Subcutaneous abdominal adipose tissue (tissue), 5 donors: ENCODE results near the gene ACVRL1.

Source experiments
- H3K27ac ChIP-seq: one replicate; pipeline ENCODE4 v1.7.0; 2013; ENCODE audit warnings: low read depth, mild to moderate bottlenecking, inconsistent platforms, low read length, moderate library complexity
- H3K27me3 ChIP-seq, 5 donors: one replicate each; pipeline ENCODE4 v1.7.0; 2013; ENCODE audit warnings: low read length in 5 of 5, inconsistent platforms in 1 of 5; ENCODE audit not compliant: control insufficient read depth in 5 of 5, insufficient read depth in 4 of 5
- H3K36me3 ChIP-seq, 5 donors: one replicate each; pipeline ENCODE4 v1.7.0; 2013; ENCODE audit warnings: low read length in 5 of 5; ENCODE audit not compliant: control insufficient read depth in 5 of 5, insufficient read depth in 5 of 5
- H3K4me1 ChIP-seq, 5 donors: one replicate each; pipeline ENCODE4 v1.7.0; 2013; ENCODE audit warnings: low read length in 5 of 5, mild to moderate bottlenecking in 3 of 5, moderate library complexity in 1 of 5; ENCODE audit not compliant: control insufficient read depth in 5 of 5, insufficient read depth in 5 of 5
- H3K4me3 ChIP-seq, 5 donors: one replicate each; pipeline ENCODE4 v1.7.0; 2013; ENCODE audit warnings: low read length in 5 of 5, low read depth in 1 of 5
- H3K9ac ChIP-seq, 5 donors: one replicate each; pipeline ENCODE4 v1.7.0; 2013; ENCODE audit warnings: low read length in 5 of 5, mild to moderate bottlenecking in 4 of 5, moderate library complexity in 3 of 5
- H3K9me3 ChIP-seq, 5 donors: one replicate each; pipeline ENCODE4 v1.7.0; 2013; ENCODE audit warnings: low read length in 5 of 5; ENCODE audit not compliant: control insufficient read depth in 5 of 5
- donor health status: healthy.
- donor health status: healthy.
- donor health status: healthy.
- donor health status: healthy.
- donor health status: healthy.

The ACVRL1 gene

GRCh38 chr12:51906430-51907082, 748 bp upstream of the ACVRL1 start:
- H3K36me3 ChIP-seq = no peaks in the 10 kb centered on the region
- no peaks in the 10 kb centered on the region for H3K9me3 ChIP-seq
- H3K4me3 ChIP-seq = peak overlapping the region in 4 of 5 donors; percentile 64 to 88 (median 80)
- peaks cover 0 to 11% (median 0%) of the 10 kb centered on the region in 5 donors for H3K27me3 ChIP-seq
- peaks cover 30 to 72% (median 49%) of the 10 kb centered on the region in 5 donors for H3K4me1 ChIP-seq
- H3K9ac ChIP-seq = peak overlapping the region in 1 of 5 donors; percentile 43
- H3K27ac ChIP-seq = peak overlapping the region; percentile 93

GRCh38 chr12:51907856-51908425, 637 bp downstream of the ACVRL1 start:
- Histone ChIP-seq H3K9ac (peak overlapping the region; percentile 53 to 89 (median 74)), H3K4me1 (peaks cover 31 to 85% (median 62%) of the 10 kb centered on the region in 5 donors), H3K36me3 (peaks cover 0 to 1% (median 0%) of the 10 kb centered on the region in 5 donors), H3K9me3 (no peaks in the 10 kb centered on the region), H3K27me3 (peaks cover 0 to 13% (median 0%) of the 10 kb centered on the region in 5 donors), H3K4me3 (peak overlapping the region; percentile 62 to 88 (median 75)), H3K27ac (peak overlapping the region; percentile 93)

GRCh38 chr12:51908876-51909592, 1.7 kb downstream of the ACVRL1 start:
- peak overlapping the region in 3 of 5 donors; percentile 75 to 88 (median 84) for H3K4me3 ChIP-seq
- peaks cover 0 to 10% (median 0%) of the 10 kb centered on the region in 5 donors for H3K36me3 ChIP-seq
- peaks cover 0 to 14% (median 0%) of the 10 kb centered on the region in 5 donors for H3K27me3 ChIP-seq
- H3K27ac ChIP-seq = peak overlapping the region; percentile 93
- H3K9ac ChIP-seq = peak overlapping the region in 1 of 5 donors; percentile 71
- H3K4me1 ChIP-seq = peaks cover 31 to 96% (median 73%) of the 10 kb centered on the region in 5 donors
- no peaks in the 10 kb centered on the region for H3K9me3 ChIP-seq

DNA sequence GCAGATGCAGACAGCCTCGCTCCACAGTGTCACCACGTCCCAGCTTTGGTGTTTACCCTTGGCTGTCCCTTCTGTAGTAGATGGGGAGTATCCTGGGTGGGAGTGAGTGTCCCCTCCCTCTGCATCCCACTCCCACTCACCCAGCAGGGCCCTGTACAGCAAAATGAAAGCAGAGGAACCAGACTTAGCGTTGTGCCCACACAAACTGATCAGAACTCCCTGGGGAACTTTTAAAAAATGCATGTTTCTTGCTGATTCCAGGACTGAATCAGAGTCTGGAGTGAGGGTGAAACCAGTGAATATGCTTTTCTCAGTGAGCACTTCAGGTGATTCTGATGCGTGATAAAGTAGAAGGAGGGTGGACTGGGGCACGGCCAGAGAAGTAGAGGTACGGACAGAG, 2.9 kb downstream of the ACVRL1 start:
- H3K9me3 ChIP-seq = no peaks in the 10 kb centered on the region
- peaks cover 28 to 90% (median 71%) of the 10 kb centered on the region in 5 donors for H3K4me1 ChIP-seq
- H3K27ac ChIP-seq = peak overlapping the region; percentile 93
- peak overlapping the region in 2 of 5 donors; percentile 2 to 41 for H3K9ac ChIP-seq
- H3K36me3 ChIP-seq = peaks cover 0 to 17% (median 7%) of the 10 kb centered on the region in 5 donors
- peaks cover 0 to 16% (median 0%) of the 10 kb centered on the region in 5 donors for H3K27me3 ChIP-seq
- peak overlapping the region in 4 of 5 donors; percentile 5 to 88 (median 38) for H3K4me3 ChIP-seq

DNA sequence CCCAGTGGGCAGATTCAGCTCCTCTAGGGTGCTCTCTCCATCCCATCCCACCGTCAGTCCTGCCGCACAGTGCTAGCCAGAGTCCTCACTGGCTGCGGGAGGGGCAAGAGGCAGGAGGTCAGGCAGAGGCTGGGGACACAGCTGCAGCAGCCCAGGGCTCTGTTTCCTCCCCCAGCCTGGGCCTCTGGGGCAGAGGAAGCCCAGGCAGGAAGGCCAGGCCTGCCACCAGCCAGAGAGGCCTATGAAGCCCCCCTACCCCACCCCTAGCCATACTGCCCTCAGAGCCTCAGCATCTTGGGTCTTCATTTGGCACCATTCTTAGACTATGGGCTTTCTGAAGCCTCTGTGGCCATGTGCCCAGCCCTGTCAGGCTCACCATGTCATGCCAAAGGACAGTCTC, 3.4 kb downstream of the ACVRL1 start:
- H3K4me1 ChIP-seq = peaks cover 24 to 84% (median 66%) of the 10 kb centered on the region in 5 donors
- H3K4me3 ChIP-seq = peak overlapping the region in 3 of 5 donors; percentile 26 to 88 (median 50)
- H3K9ac ChIP-seq = peak overlapping the region in 2 of 5 donors; percentile 2 to 66
- peak overlapping the region; percentile 93 for H3K27ac ChIP-seq
- H3K36me3 ChIP-seq = peaks cover 0 to 23% (median 12%) of the 10 kb centered on the region in 5 donors
- no peaks in the 10 kb centered on the region for H3K9me3 ChIP-seq
- peaks cover 0 to 18% (median 0%) of the 10 kb centered on the region in 5 donors for H3K27me3 ChIP-seq

DNA sequence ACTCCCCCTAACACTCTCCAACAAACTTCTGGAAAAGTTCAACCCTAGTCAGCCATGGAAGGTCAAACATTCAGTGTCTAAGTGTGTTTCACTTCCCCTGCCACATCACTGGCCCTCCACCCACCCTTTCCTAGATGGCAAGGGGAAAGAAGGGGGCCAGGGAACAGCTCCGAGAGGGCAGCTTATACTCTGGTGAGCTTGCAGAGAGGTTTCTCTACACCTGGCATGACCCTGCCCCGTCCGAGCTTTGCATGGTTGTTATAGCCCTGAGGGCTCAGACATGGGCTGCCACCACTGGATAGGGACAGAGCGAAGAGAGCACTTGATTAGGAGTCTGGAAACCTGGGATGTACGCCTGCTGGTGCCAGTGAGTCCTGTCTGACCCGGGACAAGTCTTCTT, 4.0 kb downstream of the ACVRL1 start:
- H3K4me3 ChIP-seq = peak overlapping the region in 3 of 5 donors; percentile 15 to 88 (median 61)
- peaks cover 0 to 18% (median 0%) of the 10 kb centered on the region in 5 donors for H3K27me3 ChIP-seq
- H3K36me3 ChIP-seq = peaks cover 0 to 29% (median 18%) of the 10 kb centered on the region in 5 donors
- peaks cover 19 to 80% (median 60%) of the 10 kb centered on the region in 5 donors for H3K4me1 ChIP-seq
- H3K27ac ChIP-seq = peak overlapping the region; percentile 93
- H3K9ac ChIP-seq = peak overlapping the region in 3 of 5 donors; percentile 4 to 66 (median 48)
- H3K9me3 ChIP-seq = no peaks in the 10 kb centered on the region

- Histone ChIP-seq H3K36me3 (peaks cover 0 to 33% (median 19%) of the 10 kb centered on the region in 5 donors), H3K27me3 (peaks cover 0 to 14% (median 0%) of the 10 kb centered on the region in 5 donors), H3K9me3 (no peaks in the 10 kb centered on the region), H3K4me3 (peak overlapping the region in 4 of 5 donors; percentile 54 to 88 (median 62)), H3K4me1 (peaks cover 18 to 77% (median 56%) of the 10 kb centered on the region in 5 donors), H3K9ac (peak overlapping the region in 4 of 5 donors; percentile 37 to 71 (median 60)), H3K27ac (peak overlapping the region; percentile 93)
Observed at GRCh38 chr12:51911788-51912711, 4.7 kb downstream of the ACVRL1 start.

GRCh38 chr12:51913071-51914033, 6.0 kb downstream of the ACVRL1 start:
- Histone ChIP-seq H3K4me3 (peak overlapping the region in 3 of 5 donors; percentile 54 to 88 (median 61)), H3K27me3 (peaks cover 0 to 8% (median 0%) of the 10 kb centered on the region in 5 donors), H3K9me3 (no peaks in the 10 kb centered on the region), H3K9ac (peak overlapping the region in 3 of 5 donors; percentile 37 to 68 (median 53)), H3K27ac (peak overlapping the region; percentile 93), H3K4me1 (peaks cover 18 to 83% (median 54%) of the 10 kb centered on the region in 5 donors), H3K36me3 (peaks cover 0 to 44% (median 29%) of the 10 kb centered on the region in 5 donors)
